ENCODE results near the gene LRBA.
A peak's percentile ranks its signal among the peaks of the same experiment; 100 is the strongest.
"Not testable (repeated sequence)": the region's sequence is repeated elsewhere in the genome, so short reads cannot be mapped to it uniquely, and the experiment has no call there.

LRBA gene

GRCh38 chr4:150971901-150972300, 43.2 kb downstream of the LRBA start:
- no peak for DNase-seq

- no peak for DNase-seq
These were observed 44.4 kb downstream of the LRBA start for GRCh38 chr4:150970685-150971151.

- DNase-seq, result no peak
These were observed 50.3 kb downstream of the LRBA start for GRCh38 chr4:150964754-150965153.

- not testable (repeated sequence) for DNase-seq
These were observed 51.3 kb downstream of the LRBA start for GRCh38 chr4:150963602-150964345.

- no peak for DNase-seq
These were observed 52.8 kb downstream of the LRBA start for GRCh38 chr4:150962245-150962644.

- DNase-seq, result no peak
These were observed 53.5 kb downstream of the LRBA start for GRCh38 chr4:150961566-150961965.

- peak; percentile 76 for DNase-seq
These were observed 54.3 kb downstream of the LRBA start for GRCh38 chr4:150960818-150961217.

DNA sequence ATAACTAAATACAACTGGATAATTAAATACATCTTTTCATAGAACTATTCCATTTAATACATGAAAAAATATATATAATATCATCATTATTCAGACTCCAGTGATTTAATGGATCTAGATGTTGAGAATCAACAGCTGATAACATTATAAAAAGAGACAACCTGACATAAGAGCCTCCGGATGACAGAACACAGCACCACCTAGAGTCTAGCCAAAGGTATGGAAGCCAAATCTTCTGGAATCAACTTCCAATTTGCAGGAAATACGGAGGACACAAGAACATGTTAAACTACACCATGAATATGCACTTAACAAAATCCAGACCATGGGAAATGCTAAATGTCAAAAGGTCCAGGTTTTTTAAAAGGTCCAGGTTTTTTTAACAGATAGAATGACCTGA, 55.0 kb downstream of the LRBA start:
- no peak for DNase-seq

- DNase-seq, result not testable (repeated sequence)
These were observed 57.1 kb downstream of the LRBA start for GRCh38 chr4:150957981-150958380.

DNA sequence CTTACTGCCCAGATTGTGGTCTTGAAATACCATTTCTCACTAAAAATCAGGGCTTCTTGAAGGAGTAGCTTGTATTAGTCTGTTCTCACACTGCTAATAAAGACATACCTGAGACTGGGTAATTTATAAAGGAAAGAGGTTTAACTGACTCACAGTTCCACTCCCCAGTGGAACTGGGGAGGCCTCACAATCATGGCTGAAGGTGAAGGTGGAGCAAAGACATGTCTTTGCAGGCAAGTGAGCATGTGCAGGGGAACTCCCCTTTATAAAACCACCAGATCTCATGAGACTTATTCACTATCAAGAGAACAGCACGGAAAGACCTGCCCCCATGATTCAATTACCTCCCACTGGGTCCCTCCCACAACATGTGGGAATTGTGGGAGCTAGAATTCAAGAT, 58.0 kb downstream of the LRBA start:
- not testable (repeated sequence) for DNase-seq

DNA sequence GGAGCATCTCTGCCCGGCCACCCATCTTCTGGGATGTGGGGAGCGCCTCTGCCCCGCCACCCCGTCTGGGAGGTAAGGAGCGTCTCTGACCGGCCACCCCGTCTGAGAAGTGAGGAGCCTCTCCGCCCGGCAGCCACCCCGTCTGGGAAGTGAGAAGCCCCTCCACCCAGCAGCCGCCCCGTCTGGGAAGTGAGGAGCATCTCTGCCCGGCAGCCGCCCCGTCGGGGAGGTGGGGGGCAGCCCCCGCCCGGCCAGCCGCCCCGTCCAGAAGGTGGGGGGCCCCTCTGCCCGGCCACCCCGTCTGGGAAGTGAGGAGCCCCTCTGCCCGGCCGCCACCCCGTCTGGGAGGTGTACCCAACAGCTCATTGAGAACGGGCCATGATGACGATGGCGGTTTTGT, 61.2 kb downstream of the LRBA start:
- DNase-seq, result not testable (repeated sequence)

DNA sequence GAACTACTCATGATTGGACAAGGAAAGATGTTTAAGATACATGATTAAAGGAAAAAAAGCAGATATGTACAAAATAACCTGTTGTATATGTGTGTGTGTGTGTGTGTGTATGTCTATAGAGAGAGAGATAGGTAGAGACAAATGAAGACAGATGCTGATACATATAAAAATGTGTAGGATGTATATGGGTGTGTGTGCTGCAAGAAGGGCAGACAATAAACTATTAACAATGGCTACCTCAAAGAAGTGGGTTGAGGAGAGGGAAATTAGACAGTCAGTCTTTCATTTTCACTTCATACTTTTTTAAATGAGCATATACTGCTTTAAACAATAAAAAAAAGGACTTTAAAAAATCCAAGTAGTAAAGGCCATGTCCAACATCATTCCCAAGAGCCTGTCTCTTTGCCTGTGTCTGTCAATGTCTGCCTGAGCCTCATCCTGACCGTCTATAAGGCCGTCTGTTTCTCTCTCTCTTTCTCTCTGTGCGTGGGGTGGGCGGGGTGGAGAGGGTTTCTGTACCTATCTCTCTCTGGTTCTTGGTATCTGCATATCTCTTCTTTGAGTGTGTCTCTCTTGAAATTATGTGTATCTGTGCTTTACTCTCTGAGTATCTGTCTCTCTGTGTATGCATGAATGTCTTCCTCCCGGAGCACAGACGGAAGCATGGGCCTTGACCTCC, 62.8 kb downstream of the LRBA start:
- DNase-seq, result no peak

- DNase-seq, result no peak
These were observed 64.3 kb downstream of the LRBA start for GRCh38 chr4:150950657-150951288.

DNA sequence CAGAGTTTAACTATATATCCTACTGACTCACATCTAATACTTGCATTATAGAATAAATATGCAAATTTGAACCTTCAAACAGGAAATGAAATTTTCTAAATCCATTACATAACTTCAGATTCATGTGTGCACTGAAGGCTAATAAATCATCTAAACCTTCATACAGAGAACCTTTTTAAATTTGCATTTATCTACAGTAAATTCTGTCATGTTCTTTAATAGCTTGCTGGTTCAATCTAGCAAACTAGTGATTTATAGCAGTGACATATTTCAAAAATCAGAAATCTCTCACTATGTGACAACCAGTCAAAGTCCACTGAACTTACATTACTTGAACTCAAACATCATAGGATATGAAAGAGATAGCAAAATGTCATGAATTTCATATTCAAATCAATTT, 65.1 kb downstream of the LRBA start:
- no peak for DNase-seq

DNA sequence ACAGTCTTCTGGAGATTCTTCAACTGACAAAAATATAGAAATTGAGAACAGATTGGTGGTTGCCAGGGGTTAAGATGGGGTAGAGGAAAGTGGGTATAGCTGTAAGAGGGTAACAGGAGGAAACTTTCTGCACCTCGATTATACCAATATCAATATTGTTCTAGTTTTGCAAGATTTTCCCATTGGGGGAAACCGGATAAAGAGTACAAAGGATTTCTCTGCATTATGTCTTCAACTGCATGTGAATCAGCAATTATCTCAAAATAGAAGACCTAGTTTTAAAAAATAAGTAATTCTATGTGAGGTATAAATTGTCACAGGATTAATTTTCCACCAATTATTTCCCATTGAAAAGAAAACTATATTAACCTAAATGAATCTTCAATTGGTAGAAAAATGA, 65.7 kb downstream of the LRBA start:
- DNase-seq, result no peak

DNA sequence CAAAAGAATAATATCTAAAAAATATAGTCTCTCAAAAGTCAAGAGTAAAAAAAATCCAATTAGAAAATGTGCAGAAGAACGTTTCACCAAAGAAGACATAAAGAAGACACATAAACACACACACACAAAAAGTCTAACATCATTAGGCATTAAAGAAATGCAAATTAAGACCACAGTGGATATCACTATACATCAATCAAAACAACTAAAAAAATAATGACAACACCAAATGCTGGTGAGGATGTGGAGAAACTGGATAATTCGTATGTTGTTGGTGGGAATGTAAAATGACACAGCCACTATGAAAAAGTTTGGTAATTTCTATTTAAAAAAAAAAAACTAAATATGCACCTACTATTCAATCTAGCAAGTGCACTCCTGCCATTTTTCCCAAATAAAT, 66.4 kb downstream of the LRBA start:
- no peak for DNase-seq

GRCh38 chr4:150948074-150948473, 67.0 kb downstream of the LRBA start:
- no peak for DNase-seq

DNA sequence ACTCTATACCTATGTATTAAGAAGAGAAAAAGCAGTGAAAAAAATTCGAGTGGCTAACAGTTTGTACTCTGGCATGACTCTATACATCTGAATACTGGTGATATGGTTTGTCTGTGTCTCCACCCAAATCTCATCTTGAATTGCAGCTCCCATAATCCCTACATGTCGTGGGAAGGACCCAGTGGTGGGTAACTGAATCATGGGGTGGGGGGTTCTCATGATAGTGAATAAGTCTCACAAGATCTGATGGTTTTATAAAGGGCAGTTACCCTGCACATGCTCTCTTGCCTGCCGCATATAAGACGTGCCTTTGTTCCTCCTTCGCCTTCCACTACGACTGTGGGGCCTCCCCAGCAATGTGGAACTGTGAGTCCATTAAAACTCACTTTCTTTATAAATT, 70.4 kb downstream of the LRBA start:
- DNase-seq, result no peak

DNA sequence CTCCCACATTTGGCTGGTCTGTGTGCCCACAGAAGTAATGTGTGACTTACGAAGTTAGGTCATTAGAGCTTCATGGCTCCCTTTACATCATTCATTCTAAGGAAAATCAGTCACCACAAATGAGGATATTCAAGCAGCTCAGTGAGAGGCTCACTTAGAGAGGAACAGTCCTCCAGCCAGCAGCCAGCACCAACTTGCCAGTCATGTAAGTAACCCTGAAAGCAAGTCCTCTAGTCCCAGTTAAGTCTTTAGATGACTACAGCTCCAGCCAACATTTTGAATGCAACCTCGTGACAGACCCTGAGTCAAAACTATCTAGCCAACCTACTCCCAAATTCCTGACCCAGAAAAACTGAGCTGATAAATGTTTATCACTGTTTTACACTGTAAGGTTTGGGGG, 71.3 kb downstream of the LRBA start:
- no peak for DNase-seq

DNA sequence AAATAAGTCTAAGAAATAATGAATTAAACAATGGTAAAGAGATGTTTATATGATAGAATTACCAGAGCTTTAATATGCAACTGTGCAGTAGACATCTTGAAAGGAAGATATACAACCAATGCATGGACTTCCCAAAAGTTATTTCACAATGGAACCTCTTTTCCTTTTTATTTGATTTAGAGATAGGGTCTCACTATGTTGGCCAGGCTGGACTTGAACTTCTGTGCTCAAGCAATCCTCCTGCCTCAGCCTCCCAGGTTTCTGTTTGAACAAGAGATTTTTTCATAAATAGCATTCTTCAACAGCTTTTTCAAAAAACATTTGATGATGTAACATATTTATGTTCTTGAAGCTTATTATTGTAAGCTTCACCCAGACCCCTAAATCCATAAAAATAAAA, 72.0 kb downstream of the LRBA start:
- DNase-seq, result no peak

- DNase-seq, result no peak
These were observed 72.5 kb downstream of the LRBA start for GRCh38 chr4:150942539-150942938.

- no peak for DNase-seq
These were observed 75.0 kb downstream of the LRBA start for GRCh38 chr4:150940123-150940522.

GRCh38 chr4:150939530-150939929, 75.6 kb downstream of the LRBA start:
- no peak for DNase-seq

- DNase-seq, result no peak
These were observed 76.1 kb downstream of the LRBA start for GRCh38 chr4:150938873-150939499.

Data from stimulated activated CD8-positive, alpha-beta memory T cell treated with anti-CD3 and anti-CD28 coated beads, Interleukin-4, amount 100 ng/mL, for 48 hours (primary cell).